Measurements from ENCODE around the gene CFAP410. TPM values are rescaled to one million over a fixed set of nuclear protein-coding genes. Genes with fewer than 3 reads are reported as not detected.
A peak's percentile ranks its signal among the peaks of the same experiment; 100 is the strongest.

The CFAP410 gene
- total and polyA plus RNA-seq, 7 donors: 8.3 to 13.7 (median 10.1) TPM

GRCh38 chr21:44356636-44357035 is 17.4 kb upstream of the CFAP410 start:
- Histone ChIP-seq H3K27ac (no peak overlapping the region), H3K36me3 (ENCODE audit: insufficient read depth in 1 of 2, low read depth in 1 of 2) (no peaks in the 10 kb centered on the region), H3K4me1 (no peaks in the 10 kb centered on the region), H3K9me3 (no peaks in the 10 kb centered on the region), H3K4me3 (no peak overlapping the region), H3K27me3 (ENCODE audit: insufficient read depth in 3 of 3, low read length in 2 of 3) (peaks cover 0 to 25% (median 7%) of the 10 kb centered on the region in 3 donors)
- intact Hi-C loops (cut with DNase I): no loop called here
- TF ChIP-seq, protein P1, sequence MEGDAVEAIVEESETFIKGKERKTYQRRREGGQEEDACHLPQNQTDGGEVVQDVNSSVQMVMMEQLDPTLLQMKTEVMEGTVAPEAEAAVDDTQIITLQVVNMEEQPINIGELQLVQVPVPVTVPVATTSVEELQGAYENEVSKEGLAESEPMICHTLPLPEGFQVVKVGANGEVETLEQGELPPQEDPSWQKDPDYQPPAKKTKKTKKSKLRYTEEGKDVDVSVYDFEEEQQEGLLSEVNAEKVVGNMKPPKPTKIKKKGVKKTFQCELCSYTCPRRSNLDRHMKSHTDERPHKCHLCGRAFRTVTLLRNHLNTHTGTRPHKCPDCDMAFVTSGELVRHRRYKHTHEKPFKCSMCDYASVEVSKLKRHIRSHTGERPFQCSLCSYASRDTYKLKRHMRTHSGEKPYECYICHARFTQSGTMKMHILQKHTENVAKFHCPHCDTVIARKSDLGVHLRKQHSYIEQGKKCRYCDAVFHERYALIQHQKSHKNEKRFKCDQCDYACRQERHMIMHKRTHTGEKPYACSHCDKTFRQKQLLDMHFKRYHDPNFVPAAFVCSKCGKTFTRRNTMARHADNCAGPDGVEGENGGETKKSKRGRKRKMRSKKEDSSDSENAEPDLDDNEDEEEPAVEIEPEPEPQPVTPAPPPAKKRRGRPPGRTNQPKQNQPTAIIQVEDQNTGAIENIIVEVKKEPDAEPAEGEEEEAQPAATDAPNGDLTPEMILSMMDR (IDR thresholded peaks at IDR 0.05): no peak
- ATAC-seq (no peak), DNase-seq (no peak)
- 80 to 92% (median 84%) methylated on average over 6 of the region's 6 CpGs for WGBS, 3 donors

DNA sequence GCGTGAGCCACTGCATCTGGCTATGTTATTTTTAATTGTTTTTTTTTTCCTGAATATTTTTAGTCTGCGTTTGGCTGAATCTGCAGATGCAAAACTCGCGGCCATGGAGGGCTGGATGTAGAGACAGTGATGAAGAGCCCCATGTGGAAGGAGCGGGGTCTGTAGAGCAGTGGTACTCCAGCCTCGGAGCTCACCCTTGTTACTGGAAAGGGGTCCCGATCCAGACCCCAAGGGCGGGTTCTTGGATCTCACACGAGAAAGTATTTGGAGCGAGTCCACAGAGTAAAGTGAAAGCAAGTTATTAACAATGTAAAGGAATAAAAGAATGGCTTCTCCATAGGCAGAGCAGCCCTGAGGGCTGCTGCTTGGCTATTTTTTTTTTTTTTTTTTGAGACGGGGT is 17.0 kb upstream of the CFAP410 start:
- no peaks in the 10 kb centered on the region for H3K9me3 ChIP-seq
- intact Hi-C loops (cut with DNase I): no loop called here
- peaks cover 0 to 30% (median 11%) of the 10 kb centered on the region in 3 donors for H3K27me3 ChIP-seq (ENCODE audit: insufficient read depth in 3 of 3, low read length in 2 of 3)
- H3K4me1 ChIP-seq: no peaks in the 10 kb centered on the region
- DNase-seq: no peak
- H3K4me3 ChIP-seq: no peak overlapping the region
- WGBS, 3 donors: 74 to 79% (median 75%) methylated on average over 11 of the region's 11 CpGs
- H3K27ac ChIP-seq: no peak overlapping the region
- ATAC-seq: no peak
- H3K36me3 ChIP-seq (ENCODE audit: insufficient read depth in 1 of 2, low read depth in 1 of 2): no peaks in the 10 kb centered on the region
- TF ChIP-seq, protein P1 (IDR thresholded peaks at IDR 0.05): no peak

DNA sequence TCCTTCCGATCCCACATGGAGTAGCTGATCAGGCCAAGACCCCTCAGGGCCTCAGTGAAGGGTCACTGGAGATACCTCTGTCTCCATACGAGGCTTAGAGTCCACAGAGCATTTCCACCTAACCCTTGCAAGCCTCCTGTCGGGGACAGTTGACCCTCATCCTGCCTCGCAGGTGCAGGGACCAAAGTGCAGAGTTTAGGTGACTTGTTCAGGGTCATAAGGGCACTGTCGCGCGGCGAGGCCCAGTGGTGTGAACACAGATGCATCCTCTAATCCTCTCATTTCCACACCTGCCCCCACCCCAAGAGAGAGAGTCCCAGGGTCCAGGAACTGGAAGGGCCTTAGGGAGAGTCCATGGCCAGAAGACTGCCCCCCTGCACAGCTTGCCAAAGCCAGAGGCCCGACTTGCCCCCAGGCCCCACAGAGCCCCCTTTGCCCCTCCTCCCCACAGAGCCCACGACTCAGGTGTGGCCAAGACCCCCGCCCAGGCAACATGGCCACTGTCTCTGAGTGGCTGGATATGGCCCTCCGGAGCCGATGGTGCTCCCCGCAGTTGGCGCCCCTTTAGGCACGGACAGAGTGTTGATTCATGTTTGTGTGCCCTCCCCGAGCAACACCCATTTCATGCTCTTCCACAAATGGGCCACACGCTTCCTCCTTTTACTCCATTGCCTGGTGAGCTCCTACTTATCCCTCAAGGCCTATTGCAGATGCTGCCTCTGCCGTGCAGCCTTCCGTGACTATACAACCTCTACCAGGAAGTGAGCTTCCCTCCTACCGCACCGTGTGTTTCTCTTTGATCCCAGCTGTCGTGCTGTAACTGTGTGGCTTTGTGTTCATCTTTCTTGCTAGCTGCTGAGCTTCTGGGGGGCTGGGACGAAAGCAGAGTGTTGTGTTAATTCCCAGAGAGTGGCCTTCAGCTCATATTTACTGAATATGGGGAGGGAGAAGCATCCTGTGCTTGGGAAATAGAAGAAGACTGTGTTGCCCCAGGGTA is 15.9 kb upstream of the CFAP410 start:
- ATAC-seq (no peak), DNase-seq (no peak)
- H3K4me1 ChIP-seq: no peaks in the 10 kb centered on the region
- H3K27ac ChIP-seq: no peak overlapping the region
- WGBS, 3 donors: 69 to 75% (median 70%) methylated on average over 23 to 24 of the region's 24 CpGs
- intact Hi-C loops (cut with DNase I): no loop called here
- no peaks in the 10 kb centered on the region for H3K9me3 ChIP-seq
- no peaks in the 10 kb centered on the region for H3K36me3 ChIP-seq (ENCODE audit: insufficient read depth in 1 of 2, low read depth in 1 of 2)
- TF ChIP-seq, protein P1 (IDR thresholded peaks at IDR 0.05): no peak
- no peak overlapping the region for H3K4me3 ChIP-seq
- H3K27me3 ChIP-seq (ENCODE audit: insufficient read depth in 3 of 3, low read length in 2 of 3): peaks cover 0 to 35% (median 11%) of the 10 kb centered on the region in 3 donors

- peak in 3 of 4 donors; percentile 48 to 70 (median 58) for ATAC-seq
- H3K9me3 ChIP-seq: no peaks in the 10 kb centered on the region
- TF ChIP-seq, protein P1 (IDR thresholded peaks at IDR 0.05): no peak
- WGBS, 3 donors: 64 to 71% (median 66%) methylated on average over 8 of the region's 8 CpGs
- intact Hi-C loops (cut with DNase I): no loop called here
- peak; percentile 49 to 86 for DNase-seq
- H3K4me3 ChIP-seq: peak overlapping the region; percentile 41
- peak overlapping the region; percentile 36 for H3K27ac ChIP-seq
- peaks cover 0 to 44% (median 18%) of the 10 kb centered on the region in 3 donors for H3K27me3 ChIP-seq (ENCODE audit: insufficient read depth in 3 of 3, low read length in 2 of 3)
- H3K36me3 ChIP-seq (ENCODE audit: insufficient read depth in 1 of 2, low read depth in 1 of 2): no peaks in the 10 kb centered on the region
- no peaks in the 10 kb centered on the region for H3K4me1 ChIP-seq
Observed at GRCh38 chr21:44354001-44354405, 14.8 kb upstream of the CFAP410 start.

All from psoas muscle (tissue), 8 donors.